ENCODE data around the gene SH3BP2. TPM values are rescaled to one million over a fixed set of nuclear protein-coding genes. Genes with fewer than 3 reads are reported as not detected.

Gene SH3BP2
- total RNA-seq, 1 donor from 2014 or later, result 150 TPM

DNA sequence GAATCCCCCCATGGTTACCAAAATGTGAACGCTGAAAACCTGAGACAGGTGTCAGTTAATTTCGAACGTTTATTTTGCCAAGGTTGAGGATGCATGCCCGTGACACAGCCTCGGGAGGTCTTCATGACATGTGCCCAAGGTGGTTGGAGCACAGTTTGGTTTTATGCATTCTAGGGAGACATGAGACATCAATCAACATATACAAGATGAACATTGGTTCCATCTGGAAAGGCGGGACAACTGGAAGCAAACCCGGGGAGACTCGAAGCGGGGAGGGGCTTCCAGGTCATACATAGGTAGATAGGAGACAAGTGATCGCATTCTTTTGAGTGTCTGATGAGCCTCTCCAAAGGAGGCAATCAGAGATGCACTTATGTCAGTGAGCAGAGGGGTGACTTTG lies 11.0 kb upstream of the SH3BP2 start:
- DNase-seq (ENCODE audit: low spot score), result no peak
- Mint-ChIP-seq H3K4me3 (ENCODE audit: unreplicated experiment) (no peak overlapping the region), H3K27me3 (ENCODE audit: unreplicated experiment) (peaks cover 1% of the 10 kb centered on the region), H3K27ac (ENCODE audit: unreplicated experiment) (no peak overlapping the region), H3K36me3 (ENCODE audit: low read depth, unreplicated experiment) (no peaks in the 10 kb centered on the region), H3K4me1 (ENCODE audit: unreplicated experiment) (no peaks in the 10 kb centered on the region), H3K9me3 (ENCODE audit: unreplicated experiment) (no peaks in the 10 kb centered on the region)
- TF ChIP-seq, protein P1, sequence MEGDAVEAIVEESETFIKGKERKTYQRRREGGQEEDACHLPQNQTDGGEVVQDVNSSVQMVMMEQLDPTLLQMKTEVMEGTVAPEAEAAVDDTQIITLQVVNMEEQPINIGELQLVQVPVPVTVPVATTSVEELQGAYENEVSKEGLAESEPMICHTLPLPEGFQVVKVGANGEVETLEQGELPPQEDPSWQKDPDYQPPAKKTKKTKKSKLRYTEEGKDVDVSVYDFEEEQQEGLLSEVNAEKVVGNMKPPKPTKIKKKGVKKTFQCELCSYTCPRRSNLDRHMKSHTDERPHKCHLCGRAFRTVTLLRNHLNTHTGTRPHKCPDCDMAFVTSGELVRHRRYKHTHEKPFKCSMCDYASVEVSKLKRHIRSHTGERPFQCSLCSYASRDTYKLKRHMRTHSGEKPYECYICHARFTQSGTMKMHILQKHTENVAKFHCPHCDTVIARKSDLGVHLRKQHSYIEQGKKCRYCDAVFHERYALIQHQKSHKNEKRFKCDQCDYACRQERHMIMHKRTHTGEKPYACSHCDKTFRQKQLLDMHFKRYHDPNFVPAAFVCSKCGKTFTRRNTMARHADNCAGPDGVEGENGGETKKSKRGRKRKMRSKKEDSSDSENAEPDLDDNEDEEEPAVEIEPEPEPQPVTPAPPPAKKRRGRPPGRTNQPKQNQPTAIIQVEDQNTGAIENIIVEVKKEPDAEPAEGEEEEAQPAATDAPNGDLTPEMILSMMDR (IDR thresholded peaks at IDR 0.05; ENCODE audit: unreplicated experiment), result no peak

GRCh38 chr4:2783790-2784189 lies 9.1 kb upstream of the SH3BP2 start:
- no peaks in the 10 kb centered on the region for H3K36me3 Mint-ChIP-seq (ENCODE audit: low read depth, unreplicated experiment)
- H3K27me3 Mint-ChIP-seq (ENCODE audit: unreplicated experiment), result peaks cover 1% of the 10 kb centered on the region
- no peak overlapping the region for H3K4me3 Mint-ChIP-seq (ENCODE audit: unreplicated experiment)
- H3K9me3 Mint-ChIP-seq (ENCODE audit: unreplicated experiment), result no peaks in the 10 kb centered on the region
- H3K4me1 Mint-ChIP-seq (ENCODE audit: unreplicated experiment), result no peaks in the 10 kb centered on the region
- no peak overlapping the region for H3K27ac Mint-ChIP-seq (ENCODE audit: unreplicated experiment)
- TF ChIP-seq, protein P1 (IDR thresholded peaks at IDR 0.05; ENCODE audit: unreplicated experiment), result no peak
- no peak for DNase-seq (ENCODE audit: low spot score)

DNA sequence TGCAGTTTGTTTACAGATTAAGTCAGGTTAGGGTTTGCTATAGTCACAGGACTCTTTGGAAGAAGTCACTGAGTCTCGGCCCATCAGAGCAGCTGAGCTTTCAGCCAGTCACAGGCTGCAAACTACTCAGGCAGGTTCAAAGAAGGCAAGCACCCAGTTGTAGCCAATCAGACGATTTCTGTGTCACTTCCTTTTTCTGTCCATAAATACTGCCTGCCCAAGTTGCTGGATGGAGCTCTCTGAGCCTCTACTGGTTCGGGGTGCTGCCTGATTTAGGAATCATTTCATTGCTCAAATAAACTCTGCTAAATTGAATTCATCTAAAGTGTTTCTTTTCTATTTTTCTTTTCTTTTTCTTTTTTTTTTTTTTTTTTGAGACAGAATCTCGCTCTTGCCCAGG lies 7.3 kb upstream of the SH3BP2 start:
- Mint-ChIP-seq H3K27me3 (ENCODE audit: unreplicated experiment) (peaks cover 7% of the 10 kb centered on the region), H3K4me1 (ENCODE audit: unreplicated experiment) (peaks cover 4% of the 10 kb centered on the region)

GRCh38 chr4:2786152-2786671 lies 6.7 kb upstream of the SH3BP2 start:
- no peak overlapping the region for H3K27ac Mint-ChIP-seq (ENCODE audit: unreplicated experiment)
- H3K36me3 Mint-ChIP-seq (ENCODE audit: low read depth, unreplicated experiment), result no peaks in the 10 kb centered on the region
- no peak for DNase-seq (ENCODE audit: low spot score)
- peaks cover 7% of the 10 kb centered on the region for H3K27me3 Mint-ChIP-seq (ENCODE audit: unreplicated experiment)
- TF ChIP-seq, protein P1 (IDR thresholded peaks at IDR 0.05; ENCODE audit: unreplicated experiment), result no peak
- no peaks in the 10 kb centered on the region for H3K9me3 Mint-ChIP-seq (ENCODE audit: unreplicated experiment)
- no peak overlapping the region for H3K4me3 Mint-ChIP-seq (ENCODE audit: unreplicated experiment)
- H3K4me1 Mint-ChIP-seq (ENCODE audit: unreplicated experiment), result peaks cover 4% of the 10 kb centered on the region

More for the DNA sequence above, 7.3 kb upstream of the SH3BP2 start:
- Mint-ChIP-seq H3K4me3 (ENCODE audit: unreplicated experiment) (no peak overlapping the region), H3K36me3 (ENCODE audit: low read depth, unreplicated experiment) (no peaks in the 10 kb centered on the region), H3K27ac (ENCODE audit: unreplicated experiment) (no peak overlapping the region), H3K9me3 (ENCODE audit: unreplicated experiment) (no peaks in the 10 kb centered on the region)
- DNase-seq (ENCODE audit: low spot score), result no peak
- TF ChIP-seq, protein P1 (IDR thresholded peaks at IDR 0.05; ENCODE audit: unreplicated experiment), result no peak

DNA sequence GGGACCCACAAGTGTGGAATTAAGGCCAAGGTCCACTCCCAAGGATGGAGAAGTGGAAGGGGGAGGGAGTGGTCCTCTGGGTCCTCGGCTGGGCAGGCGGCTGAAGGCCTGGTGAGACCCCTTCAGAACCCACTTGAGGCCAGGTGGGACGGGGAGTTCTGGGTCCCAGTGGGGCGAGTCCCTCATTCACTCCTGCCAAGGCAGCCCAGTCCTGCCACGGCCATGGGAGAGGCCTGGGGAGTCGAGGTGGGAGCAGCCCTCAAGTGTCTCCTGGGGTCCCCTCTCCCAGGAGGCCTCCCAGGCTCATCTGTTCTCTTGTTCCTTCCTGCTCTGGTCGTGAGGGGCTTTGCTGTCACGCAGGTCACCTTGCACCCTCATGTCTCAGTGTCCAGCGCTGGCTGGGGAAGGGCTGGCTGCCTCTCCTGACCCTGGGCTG lies 6.1 kb upstream of the SH3BP2 start:
- Mint-ChIP-seq H3K36me3 (ENCODE audit: low read depth, unreplicated experiment) (no peaks in the 10 kb centered on the region), H3K9me3 (ENCODE audit: unreplicated experiment) (no peaks in the 10 kb centered on the region), H3K27me3 (ENCODE audit: unreplicated experiment) (peaks cover 8% of the 10 kb centered on the region), H3K4me1 (ENCODE audit: unreplicated experiment) (peaks cover 10% of the 10 kb centered on the region), H3K27ac (ENCODE audit: unreplicated experiment) (no peak overlapping the region), H3K4me3 (ENCODE audit: unreplicated experiment) (no peak overlapping the region)
- TF ChIP-seq, protein P1 (IDR thresholded peaks at IDR 0.05; ENCODE audit: unreplicated experiment), result no peak
- DNase-seq (ENCODE audit: low spot score), result no peak
